Trophoblast cell (in vitro differentiated cells and primary cell): ENCODE results near the gene ACYP2.
"Not testable (repeated sequence)": the region's sequence is repeated elsewhere in the genome, so short reads cannot be mapped to it uniquely, and the experiment has no call there.

Source experiments
- DNase-seq, 2 donors: peaks; one replicate each; pipeline ENCODE4 v3.0.0-alpha.2; 2016
- H2AFZ ChIP-seq: 2 replicates; pipeline ENCODE4 v1.6.1; 2013; ENCODE audit warnings: low read length, moderate library complexity, mild to moderate bottlenecking; ENCODE audit not compliant: insufficient read depth, poor library complexity
- H2AK5ac ChIP-seq: 2 replicates; pipeline ENCODE4 v1.6.1; 2013; ENCODE audit warnings: mild to moderate bottlenecking, low read length
- H2BK120ac ChIP-seq: 2 replicates; pipeline ENCODE4 v1.6.1; 2013; ENCODE audit warnings: low read length, mild to moderate bottlenecking, moderate library complexity; ENCODE audit not compliant: insufficient read depth, poor library complexity
- H2BK12ac ChIP-seq: 2 replicates; pipeline ENCODE4 v1.6.1; 2013; ENCODE audit warnings: mild to moderate bottlenecking, low read length, moderate library complexity
- H2BK5ac ChIP-seq: 2 replicates; pipeline ENCODE4 v1.6.1; 2013; ENCODE audit warnings: low read length, low read depth, moderate library complexity, mild to moderate bottlenecking; ENCODE audit not compliant: poor library complexity
- H3K14ac ChIP-seq: 2 replicates; pipeline ENCODE4 v1.6.1; 2013; ENCODE audit warnings: mild to moderate bottlenecking, low read length
- H3K18ac ChIP-seq: 2 replicates; pipeline ENCODE4 v1.6.1; 2013; ENCODE audit warnings: mild to moderate bottlenecking, low read length
- H3K23ac ChIP-seq: 2 replicates; pipeline ENCODE4 v1.6.1; 2013; ENCODE audit warnings: low read length
- H3K27ac ChIP-seq: 2 replicates; pipeline ENCODE4 v1.5.1; 2013; ENCODE audit warnings: low read depth, mild to moderate bottlenecking, inconsistent platforms, low read length, moderate library complexity
- H3K27me3 ChIP-seq: 2 replicates; pipeline ENCODE4 v1.6.1; 2013; ENCODE audit warnings: inconsistent platforms, mild to moderate bottlenecking, low read length, moderate library complexity; ENCODE audit not compliant: insufficient read depth
- H3K36me3 ChIP-seq, 2 experiments: 1 replicate in 1 of 2; 2 replicates in 1 of 2; pipeline ENCODE4 v1.6.1; 2013; ENCODE audit warnings: low read length in 2 of 2, mild to moderate bottlenecking in 2 of 2, moderate library complexity in 1 of 2; ENCODE audit not compliant: insufficient read depth in 2 of 2, control insufficient read depth in 1 of 2
- H3K4ac ChIP-seq: 2 replicates; pipeline ENCODE4 v1.6.1; 2013; ENCODE audit warnings: low read depth, mild to moderate bottlenecking, low read length, moderate library complexity
- H3K4me1 ChIP-seq, 2 experiments: 1 replicate in 1 of 2; 2 replicates in 1 of 2; pipeline ENCODE4 v1.6.1; 2013; ENCODE audit warnings: low read length in 2 of 2, mild to moderate bottlenecking in 2 of 2, moderate library complexity in 1 of 2; ENCODE audit not compliant: insufficient read depth in 2 of 2, control insufficient read depth in 1 of 2
- H3K4me2 ChIP-seq: 2 replicates; pipeline ENCODE4 v1.6.1; 2013; ENCODE audit warnings: inconsistent platforms, mild to moderate bottlenecking, low read length, moderate library complexity
- H3K4me3 ChIP-seq: 2 replicates; pipeline ENCODE4 v1.5.1; 2013; ENCODE audit warnings: mild to moderate bottlenecking, low read depth, low read length, inconsistent platforms
- H3K79me1 ChIP-seq: one replicate; pipeline ENCODE4 v1.6.1; 2013; ENCODE audit warnings: low read length
- H3K79me2 ChIP-seq: 2 replicates; pipeline ENCODE4 v1.6.1; 2013; ENCODE audit warnings: low read length, mild to moderate bottlenecking; ENCODE audit not compliant: control insufficient read depth, insufficient read depth, poor library complexity
- H3K9ac ChIP-seq: 2 replicates; pipeline ENCODE4 v1.6.1; 2013; ENCODE audit warnings: mild to moderate bottlenecking, low read length
- H3K9me3 ChIP-seq: 2 replicates; pipeline ENCODE4 v1.6.1; 2013; ENCODE audit warnings: low read depth, mild to moderate bottlenecking, control low read depth, inconsistent platforms, low read length; ENCODE audit not compliant: insufficient read depth
- H4K12ac ChIP-seq: 2 replicates; pipeline ENCODE4 v1.6.1; 2013; ENCODE audit warnings: low read depth, mild to moderate bottlenecking, low read length, moderate library complexity
- H4K8ac ChIP-seq: 2 replicates; pipeline ENCODE4 v1.6.1; 2013; ENCODE audit warnings: low read depth, mild to moderate bottlenecking, low read length, moderate library complexity
- H4K91ac ChIP-seq: one replicate; pipeline ENCODE4 v1.6.1; 2013; ENCODE audit warnings: low read depth, mild to moderate bottlenecking, low read length, moderate library complexity
- WGBS: extraction: QIAGEN DNeasy Blood & Tissue Kit; methylation state at CpG from one replicate; pipeline ENCODE4 v1.1.7; 2013; ENCODE audit warnings: missing lambda C conversion rate; ENCODE audit not compliant: insufficient read length, insufficient coverage; ENCODE audit errors: extremely low coverage; 5-methylcytosine and 5-hydroxymethylcytosine counted together

The ACYP2 gene

DNA sequence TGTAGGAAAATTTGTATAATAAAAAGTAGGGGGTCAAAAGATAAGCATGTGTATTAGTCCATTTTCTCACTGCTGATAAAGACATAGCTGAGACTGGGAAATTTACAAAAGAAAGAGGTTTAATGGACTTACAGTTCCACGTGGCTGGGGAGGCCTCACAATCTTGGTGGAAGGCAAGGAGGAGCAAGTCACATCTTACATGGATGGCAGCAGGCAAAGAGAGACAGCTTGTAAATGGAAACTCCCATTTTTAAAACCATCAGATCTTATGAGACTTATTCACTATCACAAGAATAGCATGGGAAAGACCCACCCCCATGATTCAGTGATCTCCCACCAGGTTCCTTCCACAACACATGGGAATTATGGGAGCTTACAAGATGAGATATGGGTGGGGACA lies 149.7 kb downstream of the ACYP2 start:
- not testable (repeated sequence) for H3K27me3 ChIP-seq, H3K9ac ChIP-seq, H3K9me3 ChIP-seq, H3K18ac ChIP-seq, H3K14ac ChIP-seq, H3K36me3 ChIP-seq, H3K79me1 ChIP-seq, H3K79me2 ChIP-seq, H3K27ac ChIP-seq, H3K23ac ChIP-seq, H2BK12ac ChIP-seq, H3K4me2 ChIP-seq, DNase-seq, H2BK5ac ChIP-seq, H2BK120ac ChIP-seq, H4K8ac ChIP-seq, H2AK5ac ChIP-seq, H2AFZ ChIP-seq, H3K4me3 ChIP-seq, H4K91ac ChIP-seq, H4K12ac ChIP-seq, H3K4me1 ChIP-seq, H3K4ac ChIP-seq
- WGBS, result no CpG with 5 or more reads among the region's 1 CpG

GRCh38 chr2:54267577-54267976 lies 152.2 kb downstream of the ACYP2 start:
- Histone ChIP-seq H4K12ac (no peak overlapping the region), H3K4me2 (no peak overlapping the region), H3K27me3 (no peaks in the 10 kb centered on the region), H3K9me3 (no peaks in the 10 kb centered on the region), H3K27ac (no peak overlapping the region), H3K14ac (no peak overlapping the region), H2AFZ (no peak overlapping the region), H3K18ac (no peak overlapping the region), H2BK5ac (no peak overlapping the region), H3K4me1 (no peaks in the 10 kb centered on the region), H2AK5ac (no peak overlapping the region), H4K8ac (no peak overlapping the region), H3K79me1 (no peaks in the 10 kb centered on the region), H4K91ac (no peak overlapping the region), H3K4me3 (no peak overlapping the region), H2BK120ac (no peak overlapping the region), H3K4ac (no peak overlapping the region), H3K23ac (no peak overlapping the region), H3K36me3 (no peaks in the 10 kb centered on the region), H2BK12ac (no peak overlapping the region), H3K79me2 (no peaks in the 10 kb centered on the region), H3K9ac (no peak overlapping the region)
- DNase-seq, result no peak
- no CpG with 5 or more reads among the region's 1 CpG for WGBS

DNA sequence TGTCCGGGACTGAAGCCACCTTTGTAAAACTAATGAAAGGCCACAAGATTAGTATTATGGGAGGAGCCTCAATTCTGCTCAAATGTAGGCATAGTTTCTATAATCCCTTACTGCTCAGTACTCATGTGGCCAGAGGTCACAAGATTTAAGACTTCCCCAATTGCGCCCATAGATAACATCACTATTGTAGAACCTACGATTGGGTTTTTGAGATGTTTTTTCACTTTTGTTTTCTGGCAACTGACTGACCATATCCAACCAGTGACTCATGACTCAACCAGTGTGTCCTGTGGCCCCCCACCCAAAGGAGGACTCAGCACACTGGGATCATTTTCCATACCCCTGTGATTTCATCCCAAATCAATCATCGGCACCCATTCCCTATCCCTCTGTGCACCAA lies 155.8 kb downstream of the ACYP2 start:
- Histone ChIP-seq H2BK120ac (no peak overlapping the region), H3K27me3 (no peaks in the 10 kb centered on the region), H3K79me1 (no peaks in the 10 kb centered on the region), H3K23ac (no peak overlapping the region), H2AFZ (no peak overlapping the region), H3K18ac (no peak overlapping the region), H3K4me1 (no peaks in the 10 kb centered on the region), H3K79me2 (no peaks in the 10 kb centered on the region), H3K9ac (no peak overlapping the region), H3K9me3 (no peaks in the 10 kb centered on the region), H2BK12ac (no peak overlapping the region), H3K27ac (no peak overlapping the region), H3K4me2 (no peak overlapping the region), H2AK5ac (no peak overlapping the region), H3K4ac (no peak overlapping the region), H3K14ac (no peak overlapping the region), H3K36me3 (no peaks in the 10 kb centered on the region), H2BK5ac (no peak overlapping the region), H3K4me3 (no peak overlapping the region), H4K12ac (no peak overlapping the region), H4K8ac (no peak overlapping the region), H4K91ac (no peak overlapping the region)
- DNase-seq, result no peak
- WGBS, result no CpG with 5 or more reads among the region's 4 CpGs

- no peak overlapping the region for H4K12ac ChIP-seq
- H3K9me3 ChIP-seq, result no peaks in the 10 kb centered on the region
- H3K4me2 ChIP-seq, result no peak overlapping the region
- H2AFZ ChIP-seq, result no peak overlapping the region
- H3K27me3 ChIP-seq, result no peaks in the 10 kb centered on the region
- H2BK5ac ChIP-seq, result no peak overlapping the region
- H3K79me1 ChIP-seq, result no peaks in the 10 kb centered on the region
- no peaks in the 10 kb centered on the region for H3K36me3 ChIP-seq
- H3K27ac ChIP-seq, result no peak overlapping the region
- DNase-seq, result no peak
- H4K91ac ChIP-seq, result no peak overlapping the region
- H2BK120ac ChIP-seq, result no peak overlapping the region
- no peak overlapping the region for H3K18ac ChIP-seq
- no peak overlapping the region for H3K23ac ChIP-seq
- WGBS, result no CpG with 5 or more reads among the region's 6 CpGs
- H3K4me3 ChIP-seq, result no peak overlapping the region
- no peak overlapping the region for H3K4ac ChIP-seq
- H4K8ac ChIP-seq, result no peak overlapping the region
- H3K9ac ChIP-seq, result no peak overlapping the region
- no peak overlapping the region for H2BK12ac ChIP-seq
- H2AK5ac ChIP-seq, result no peak overlapping the region
- H3K14ac ChIP-seq, result no peak overlapping the region
- H3K4me1 ChIP-seq, result no peaks in the 10 kb centered on the region
- H3K79me2 ChIP-seq, result no peaks in the 10 kb centered on the region
Measured at GRCh38 chr2:54271843-54272627, 156.6 kb downstream of the ACYP2 start.
